Neural progenitor cell (in vitro differentiated cells): ENCODE data around the gene SMNDC1. TPM values are rescaled to one million over a fixed set of nuclear protein-coding genes. Genes with fewer than 3 reads are reported as not detected.
"Not testable (repeated sequence)": the region's sequence is repeated elsewhere in the genome, so short reads cannot be mapped to it uniquely, and the experiment has no call there.

ENCODE experiments used
- DNase-seq: peaks from one replicate; pipeline ENCODE4 v3.0.0-alpha.2; 2016; ENCODE audit warnings: low spot score
- H2AFZ ChIP-seq: fragments of 200-600 bp; sonication (generic); replicated peaks from 2 replicates; pipeline ENCODE4 v1.6.1; 2016; ENCODE audit warnings: antibody characterized with exemption
- H3F3A ChIP-seq: fragments of 200-600 bp; sonication (generic); 2 replicates; pipeline ENCODE4 v1.6.1; 2016; ENCODE audit warnings: antibody characterized with exemption, low read depth
- H3K27ac ChIP-seq: fragments of 200-600 bp; sonication (generic); 2 replicates; pipeline ENCODE4 v1.5.1; 2016; ENCODE audit warnings: mild to moderate bottlenecking
- H3K27me3 ChIP-seq: fragments of 200-600 bp; sonication (generic); 2 replicates; pipeline ENCODE4 v1.6.1; 2016; ENCODE audit warnings: mild to moderate bottlenecking, moderate library complexity
- H3K36me3 ChIP-seq: fragments of 200-600 bp; sonication (generic); 2 replicates; pipeline ENCODE4 v1.5.1; 2016
- H3K4me1 ChIP-seq: fragments of 200-600 bp; sonication (generic); 2 replicates; pipeline ENCODE4 v1.6.1; 2016; ENCODE audit warnings: mixed run types
- H3K4me2 ChIP-seq: fragments of 200-600 bp; sonication (generic); 2 replicates; pipeline ENCODE4 v1.6.1; 2016
- H3K4me3 ChIP-seq: fragments of 200-600 bp; sonication (generic); 2 replicates; pipeline ENCODE4 v1.5.1; 2016
- H3K79me2 ChIP-seq: fragments of 200-600 bp; sonication (generic); 2 replicates; pipeline ENCODE4 v1.6.1; 2016; ENCODE audit warnings: low read depth
- H3K9ac ChIP-seq: fragments of 200-600 bp; sonication (generic); 2 replicates; pipeline ENCODE4 v1.6.1; 2016
- H3K9me3 ChIP-seq: fragments of 200-600 bp; sonication (generic); 2 replicates; pipeline ENCODE4 v1.5.1; 2016; ENCODE audit warnings: low read depth
- H4K20me1 ChIP-seq: fragments of 200-600 bp; sonication (generic); 2 replicates; pipeline ENCODE4 v1.6.1; 2016; ENCODE audit warnings: low read depth
- H3K27ac Mint-ChIP-seq: 3 replicates; pipeline ENCODE4 v1.8.0; 2021; ENCODE audit warnings: mixed read lengths
- H3K27me3 Mint-ChIP-seq: 2 replicates; pipeline ENCODE4 v1.8.0; 2022; ENCODE audit warnings: low read depth, mild to moderate bottlenecking, inconsistent platforms, moderate library complexity, mixed read lengths; ENCODE audit not compliant: insufficient read depth
- H3K36me3 Mint-ChIP-seq: 3 replicates; pipeline ENCODE4 v1.8.0; 2021; ENCODE audit warnings: mixed read lengths
- H3K4me1 Mint-ChIP-seq: 3 replicates; pipeline ENCODE4 v1.8.0; 2021; ENCODE audit warnings: mixed read lengths
- H3K4me3 Mint-ChIP-seq: 3 replicates; pipeline ENCODE4 v1.8.0; 2021; ENCODE audit warnings: mild to moderate bottlenecking, moderate library complexity, mixed read lengths
- H3K9me3 Mint-ChIP-seq: 3 replicates; pipeline ENCODE4 v1.8.0; 2020; ENCODE audit warnings: mixed read lengths
- EZH2 ChIP-seq: fragments of 200-600 bp; sonication (generic); IDR thresholded peaks from 2 replicates; pipeline ENCODE4 v1.6.1; 2017; ENCODE audit warnings: antibody characterized with exemption, mild to moderate bottlenecking, moderate library complexity
- EZH2phosphoT487 ChIP-seq: fragments of 200-600 bp; sonication (generic); IDR thresholded peaks from 2 replicates; pipeline ENCODE4 v1.6.1; 2017; ENCODE audit warnings: antibody characterized with exemption
- total RNA-seq: library from RNA; depleted of rRNA; stranded (reverse); fragments of >200 nt; gene quantifications from 2 replicates; pipeline ENCODE4 v1.2.3, GENCODE V29; 2015; ENCODE audit warnings: low replicate concordance
- TF ChIP-seq, protein P1 (sequence below): fragments of 200-600 bp; sonication (generic); IDR thresholded peaks from 2 replicates; pipeline ENCODE4 v1.5.1; 2017; ENCODE audit warnings: antibody characterized with exemption, mild to moderate bottlenecking

Gene SMNDC1
- total RNA-seq, 1 donor from 2014 or later = 18.1 TPM

DNA sequence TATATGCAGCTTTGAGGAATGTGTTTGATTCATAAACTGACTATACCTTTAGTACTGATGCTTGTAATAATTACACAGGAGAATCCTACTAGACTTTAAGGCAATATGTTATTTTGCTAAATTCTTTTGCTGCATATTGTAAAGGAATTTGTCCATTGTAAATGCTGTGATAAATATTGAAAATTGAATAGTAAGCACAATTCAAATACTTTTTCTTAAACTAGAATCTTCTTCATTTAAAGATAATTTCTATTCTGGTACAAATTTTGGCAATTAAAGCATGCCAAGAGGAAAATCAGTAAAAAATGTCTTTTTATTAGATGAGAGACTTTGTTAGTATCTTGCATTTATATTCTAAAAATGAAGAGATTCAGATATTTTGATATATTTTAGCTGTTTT is 45.4 kb downstream of the SMNDC1 start:
- Mint-ChIP-seq H3K27ac (no peak overlapping the region), H3K27me3 (no peaks in the 10 kb centered on the region), H3K36me3 (peaks cover 19% of the 10 kb centered on the region), H3K9me3 (peaks cover 7% of the 10 kb centered on the region), H3K4me1 (no peaks in the 10 kb centered on the region), H3K4me3 (no peak overlapping the region)
- no peak for DNase-seq
- Histone ChIP-seq H3K79me2 (no peaks in the 10 kb centered on the region), H3K4me1 (no peaks in the 10 kb centered on the region), H3K4me2 (no peak overlapping the region), H3K9ac (no peak overlapping the region), H3K9me3 (peaks cover 10% of the 10 kb centered on the region), H2AFZ (no peak overlapping the region), H3K27ac (no peak overlapping the region), H3K36me3 (peaks cover 7% of the 10 kb centered on the region), H4K20me1 (no peaks in the 10 kb centered on the region), H3F3A (no peaks in the 10 kb centered on the region), H3K27me3 (no peaks in the 10 kb centered on the region), H3K4me3 (no peak overlapping the region)
- TF ChIP-seq, protein P1, sequence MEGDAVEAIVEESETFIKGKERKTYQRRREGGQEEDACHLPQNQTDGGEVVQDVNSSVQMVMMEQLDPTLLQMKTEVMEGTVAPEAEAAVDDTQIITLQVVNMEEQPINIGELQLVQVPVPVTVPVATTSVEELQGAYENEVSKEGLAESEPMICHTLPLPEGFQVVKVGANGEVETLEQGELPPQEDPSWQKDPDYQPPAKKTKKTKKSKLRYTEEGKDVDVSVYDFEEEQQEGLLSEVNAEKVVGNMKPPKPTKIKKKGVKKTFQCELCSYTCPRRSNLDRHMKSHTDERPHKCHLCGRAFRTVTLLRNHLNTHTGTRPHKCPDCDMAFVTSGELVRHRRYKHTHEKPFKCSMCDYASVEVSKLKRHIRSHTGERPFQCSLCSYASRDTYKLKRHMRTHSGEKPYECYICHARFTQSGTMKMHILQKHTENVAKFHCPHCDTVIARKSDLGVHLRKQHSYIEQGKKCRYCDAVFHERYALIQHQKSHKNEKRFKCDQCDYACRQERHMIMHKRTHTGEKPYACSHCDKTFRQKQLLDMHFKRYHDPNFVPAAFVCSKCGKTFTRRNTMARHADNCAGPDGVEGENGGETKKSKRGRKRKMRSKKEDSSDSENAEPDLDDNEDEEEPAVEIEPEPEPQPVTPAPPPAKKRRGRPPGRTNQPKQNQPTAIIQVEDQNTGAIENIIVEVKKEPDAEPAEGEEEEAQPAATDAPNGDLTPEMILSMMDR = no peak
- TF ChIP-seq EZH2phosphoT487 = no peak
- no peak for TF ChIP-seq EZH2

DNA sequence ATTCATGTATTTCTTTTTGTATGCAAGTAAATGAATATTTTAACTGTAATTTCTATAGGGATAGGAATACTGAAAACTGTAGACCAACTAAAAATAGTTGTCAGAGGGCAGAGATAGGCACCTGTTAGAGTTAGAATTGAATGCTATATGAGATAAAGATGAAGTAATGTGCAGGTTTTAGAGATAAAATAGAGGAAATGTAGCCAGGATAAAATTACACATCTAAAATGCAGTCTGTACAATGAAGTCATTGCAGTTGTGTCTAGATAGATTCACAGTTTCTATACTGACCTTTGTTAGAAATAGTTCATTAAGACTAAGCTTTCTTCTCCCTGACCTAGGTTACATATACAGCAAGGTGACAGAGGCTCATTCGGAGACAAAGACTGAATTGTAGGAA is 46.2 kb downstream of the SMNDC1 start:
- Histone ChIP-seq H3K9me3 (peaks cover 10% of the 10 kb centered on the region), H3F3A (no peaks in the 10 kb centered on the region), H2AFZ (no peak overlapping the region), H3K4me1 (no peaks in the 10 kb centered on the region), H3K27ac (no peak overlapping the region), H3K4me2 (no peak overlapping the region), H3K9ac (no peak overlapping the region), H3K79me2 (no peaks in the 10 kb centered on the region), H3K27me3 (no peaks in the 10 kb centered on the region), H3K36me3 (peaks cover 7% of the 10 kb centered on the region), H3K4me3 (no peak overlapping the region), H4K20me1 (no peaks in the 10 kb centered on the region)
- Mint-ChIP-seq H3K4me1 (no peaks in the 10 kb centered on the region), H3K27ac (no peak overlapping the region), H3K36me3 (peaks cover 21% of the 10 kb centered on the region), H3K9me3 (peaks cover 7% of the 10 kb centered on the region), H3K4me3 (no peak overlapping the region), H3K27me3 (no peaks in the 10 kb centered on the region)
- no peak for DNase-seq
- TF ChIP-seq, protein P1 = no peak
- no peak for TF ChIP-seq EZH2phosphoT487
- no peak for TF ChIP-seq EZH2

DNA sequence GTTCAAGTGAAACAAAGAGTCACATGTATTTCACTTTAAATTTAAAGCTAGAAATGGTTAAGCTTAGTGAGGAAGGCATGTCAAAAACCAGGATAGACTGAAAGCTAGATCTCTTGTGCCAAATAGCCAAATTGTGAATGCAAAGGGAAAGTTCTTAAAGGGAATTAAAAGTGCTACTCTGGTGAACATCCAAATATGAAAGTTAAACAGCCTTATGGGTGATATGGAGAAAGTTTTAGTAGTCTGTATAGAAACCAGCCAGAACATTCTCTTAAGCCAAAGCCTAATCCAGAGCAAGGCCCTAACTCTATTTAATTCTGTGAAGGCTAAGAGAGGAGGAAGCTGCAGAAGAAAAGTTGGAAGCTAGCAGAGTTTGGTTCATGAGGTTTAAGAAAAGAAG is 50.3 kb downstream of the SMNDC1 start:
- Histone ChIP-seq H2AFZ (no peak overlapping the region), H4K20me1 (no peaks in the 10 kb centered on the region), H3K9me3 (peaks cover 10% of the 10 kb centered on the region), H3F3A (no peaks in the 10 kb centered on the region), H3K4me1 (no peaks in the 10 kb centered on the region), H3K27ac (no peak overlapping the region), H3K9ac (no peak overlapping the region), H3K36me3 (peaks cover 7% of the 10 kb centered on the region), H3K4me2 (no peak overlapping the region), H3K27me3 (no peaks in the 10 kb centered on the region), H3K79me2 (no peaks in the 10 kb centered on the region), H3K4me3 (no peak overlapping the region)
- H3K9me3 Mint-ChIP-seq = peaks cover 7% of the 10 kb centered on the region
- H3K27me3 Mint-ChIP-seq = no peaks in the 10 kb centered on the region
- TF ChIP-seq, protein P1 = no peak
- TF ChIP-seq EZH2phosphoT487 (no peak), EZH2 (no peak)
- no peaks in the 10 kb centered on the region for H3K4me1 Mint-ChIP-seq
- DNase-seq = no peak
- no peak overlapping the region for H3K27ac Mint-ChIP-seq
- peaks cover 21% of the 10 kb centered on the region for H3K36me3 Mint-ChIP-seq
- H3K4me3 Mint-ChIP-seq = no peak overlapping the region

DNA sequence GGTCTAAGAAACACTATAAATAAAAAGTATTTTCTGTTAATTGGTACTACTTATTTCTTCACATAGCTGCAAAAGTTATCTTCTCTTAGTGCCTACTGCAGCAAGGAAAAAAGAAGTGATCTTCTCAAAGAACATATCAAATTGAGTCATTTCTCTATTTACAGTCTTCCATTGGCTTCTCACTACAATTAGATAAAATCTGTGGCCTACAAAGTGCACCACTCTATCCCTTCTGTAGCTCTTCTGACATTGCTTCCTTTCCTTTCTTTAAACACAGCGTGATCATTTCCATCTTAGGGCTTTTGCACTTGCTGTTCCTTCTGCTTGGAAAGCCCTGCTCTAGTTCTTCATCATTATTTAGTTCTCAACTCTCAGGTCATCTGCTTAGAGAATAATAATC is 52.6 kb downstream of the SMNDC1 start:
- Mint-ChIP-seq H3K27me3 (no peaks in the 10 kb centered on the region), H3K4me1 (no peaks in the 10 kb centered on the region), H3K9me3 (peaks cover 7% of the 10 kb centered on the region), H3K4me3 (no peak overlapping the region), H3K27ac (no peak overlapping the region), H3K36me3 (peaks cover 28% of the 10 kb centered on the region)
- H2AFZ ChIP-seq = no peak overlapping the region
- no peaks in the 10 kb centered on the region for H3F3A ChIP-seq
- no peak overlapping the region for H3K9ac ChIP-seq
- no peaks in the 10 kb centered on the region for H3K4me1 ChIP-seq
- peaks cover 10% of the 10 kb centered on the region for H3K9me3 ChIP-seq
- no peak for TF ChIP-seq EZH2phosphoT487
- TF ChIP-seq, protein P1 = no peak
- no peaks in the 10 kb centered on the region for H3K79me2 ChIP-seq
- H3K4me2 ChIP-seq = no peak overlapping the region
- no peak overlapping the region for H3K4me3 ChIP-seq
- no peaks in the 10 kb centered on the region for H4K20me1 ChIP-seq
- no peak for DNase-seq
- H3K27ac ChIP-seq = no peak overlapping the region
- H3K27me3 ChIP-seq = no peaks in the 10 kb centered on the region
- H3K36me3 ChIP-seq = peaks cover 7% of the 10 kb centered on the region

DNA sequence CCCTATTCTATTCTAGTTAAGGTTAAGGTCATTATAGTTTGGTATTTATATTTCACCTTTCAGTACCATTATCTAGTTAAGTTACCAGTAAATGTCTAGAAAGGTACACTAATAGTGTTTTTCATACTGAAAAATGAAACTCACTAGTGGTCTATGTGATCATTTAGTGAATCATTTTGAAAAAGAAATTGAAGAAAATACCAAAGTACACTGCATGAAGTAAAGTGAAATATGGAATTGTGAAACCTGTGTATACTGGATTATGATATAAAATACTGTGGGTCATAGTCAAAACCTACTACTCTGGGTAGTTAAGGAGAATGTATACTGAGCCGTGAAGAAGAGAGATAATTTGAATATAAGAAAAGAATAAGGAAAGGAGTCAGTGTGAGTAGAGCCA is 53.3 kb downstream of the SMNDC1 start:
- H3K9ac ChIP-seq, H3K4me1 Mint-ChIP-seq, H3K4me3 ChIP-seq, H3K4me1 ChIP-seq, H3K27me3 ChIP-seq, H3K4me3 Mint-ChIP-seq, H2AFZ ChIP-seq, H3K27ac Mint-ChIP-seq, H3K9me3 Mint-ChIP-seq, H3K27ac ChIP-seq, H3K4me2 ChIP-seq, H3K36me3 ChIP-seq, H3K79me2 ChIP-seq, H3F3A ChIP-seq, H3K27me3 Mint-ChIP-seq, H4K20me1 ChIP-seq, DNase-seq: not testable (repeated sequence)
- H3K36me3 Mint-ChIP-seq = peaks cover 26% of the 10 kb centered on the region
- peaks cover 10% of the 10 kb centered on the region for H3K9me3 ChIP-seq
